ENCODE measurements around the gene RHOA.
"Not testable (repeated sequence)": the region's sequence is repeated elsewhere in the genome, so short reads cannot be mapped to it uniquely, and the experiment has no call there.

The RHOA gene

GRCh38 chr3:49358884-49359225 is 52.9 kb downstream of the RHOA start:
- no peak for DNase-seq

GRCh38 chr3:49358217-49358883 is 53.4 kb downstream of the RHOA start, which contains the start of gene GPX1:
GPX1 (minus strand) TSS chr3:49358353; CDS start chr3:49358278, 75 bp downstream.
- DNase-seq = peak; percentile 4

GRCh38 chr3:49357443-49358216 is 54.1 kb downstream of the RHOA start:
- DNase-seq = not testable (repeated sequence)

- DNase-seq = not testable (repeated sequence)
Observed at GRCh38 chr3:49357095-49357442, 54.7 kb downstream of the RHOA start.

GRCh38 chr3:49352890-49353421 is 58.8 kb downstream of the RHOA start:
- DNase-seq = no peak

- no peak for DNase-seq
Observed at GRCh38 chr3:49352281-49352680, 59.5 kb downstream of the RHOA start.

- DNase-seq = no peak
Observed at GRCh38 chr3:49351521-49352011, 60.2 kb downstream of the RHOA start.

GRCh38 chr3:49349348-49350114 is 62.2 kb downstream of the RHOA start:
- no peak for DNase-seq

GRCh38 chr3:49348361-49348760 is 63.4 kb downstream of the RHOA start:
- DNase-seq = not testable (repeated sequence)

- DNase-seq = no peak
Observed at GRCh38 chr3:49346797-49347251, 65.0 kb downstream of the RHOA start.

GRCh38 chr3:49343163-49343562 is 68.6 kb downstream of the RHOA start:
- DNase-seq = no peak

GRCh38 chr3:49341996-49342395 is 69.8 kb downstream of the RHOA start:
- no peak for DNase-seq

- DNase-seq = peak; percentile 34
Observed at GRCh38 chr3:49339941-49340800, 71.6 kb downstream of the RHOA start, which contains the start of gene USP4. USP4 (minus strand) TSS chr3:49340053; CDS start chr3:49340024, 29 bp downstream.

- DNase-seq = no peak
Observed at GRCh38 chr3:49339581-49339940, 72.2 kb downstream of the RHOA start.

- DNase-seq = no peak
Observed at GRCh38 chr3:49333916-49334633, 77.7 kb downstream of the RHOA start.

GRCh38 chr3:49333091-49333490 is 78.7 kb downstream of the RHOA start:
- DNase-seq = no peak

GRCh38 chr3:49329186-49329585 is 82.6 kb downstream of the RHOA start:
- no peak for DNase-seq

GRCh38 chr3:49328350-49328749 is 83.4 kb downstream of the RHOA start:
- not testable (repeated sequence) for DNase-seq

- DNase-seq = no peak
Observed at GRCh38 chr3:49327485-49327884, 84.3 kb downstream of the RHOA start.

- no peak for DNase-seq
Observed at GRCh38 chr3:49324768-49325167, 87.0 kb downstream of the RHOA start.

- DNase-seq = no peak
Observed at GRCh38 chr3:49316696-49317457, 94.9 kb downstream of the RHOA start.

Data from NCI-H1436 treated with DMSO at 0.1 percent for 48 hours (cell line).